Measurements from ENCODE around the gene SHISA9. TPM values are rescaled to one million over a fixed set of nuclear protein-coding genes. Genes with fewer than 3 reads are reported as not detected.

SHISA9 gene
- total and polyA plus RNA-seq, 8 donors: 0.03 to 0.21 (median 0.10) TPM; not detected in 2

GRCh38 chr16:13105427-13105826 lies 204.0 kb downstream of the SHISA9 start:
- Histone ChIP-seq H3K9me3 (peaks cover 0 to 12% of the 10 kb centered on the region in 2 donors), H3K27me3 (no peaks in the 10 kb centered on the region), H3K36me3 (no peaks in the 10 kb centered on the region), H3K4me1 (no peaks in the 10 kb centered on the region), H3K4me3 (no peak overlapping the region), H3K27ac (no peak overlapping the region)
- ATAC-seq (no peak), DNase-seq (no peak)
- no peak for TF ChIP-seq CTCF (IDR thresholded peaks at IDR 0.05)
- intact Hi-C loops (cut with DNase I): no loop called here

- Histone ChIP-seq H3K36me3 (no peaks in the 10 kb centered on the region), H3K4me1 (no peaks in the 10 kb centered on the region), H3K9me3 (peaks cover 0 to 12% of the 10 kb centered on the region in 2 donors), H3K4me3 (no peak overlapping the region), H3K27me3 (no peaks in the 10 kb centered on the region), H3K27ac (no peak overlapping the region)
- TF ChIP-seq CTCF (IDR thresholded peaks at IDR 0.05): no peak
- intact Hi-C loops (cut with DNase I): no loop called here
- DNase-seq (no peak), ATAC-seq (no peak)
Measured at GRCh38 chr16:13106464-13106863, 205.1 kb downstream of the SHISA9 start.

GRCh38 chr16:13108126-13108525 lies 206.7 kb downstream of the SHISA9 start:
- H3K9me3 ChIP-seq: peaks cover 0 to 12% of the 10 kb centered on the region in 2 donors
- no peaks in the 10 kb centered on the region for H3K27me3 ChIP-seq
- no peak for TF ChIP-seq CTCF (IDR thresholded peaks at IDR 0.05)
- intact Hi-C loops (cut with DNase I): no loop called here
- H3K4me1 ChIP-seq: no peaks in the 10 kb centered on the region
- H3K27ac ChIP-seq: no peak overlapping the region
- H3K4me3 ChIP-seq: no peak overlapping the region
- ATAC-seq (no peak), DNase-seq (no peak)
- no peaks in the 10 kb centered on the region for H3K36me3 ChIP-seq

- H3K4me3 ChIP-seq: no peak overlapping the region
- intact Hi-C loops (cut with DNase I): no loop called here
- H3K36me3 ChIP-seq: no peaks in the 10 kb centered on the region
- DNase-seq: no peak
- ATAC-seq: no peak
- H3K27ac ChIP-seq: no peak overlapping the region
- H3K27me3 ChIP-seq: no peaks in the 10 kb centered on the region
- TF ChIP-seq CTCF (IDR thresholded peaks at IDR 0.05): no peak
- no peaks in the 10 kb centered on the region for H3K4me1 ChIP-seq
- peaks cover 0 to 10% of the 10 kb centered on the region in 2 donors for H3K9me3 ChIP-seq
Measured at GRCh38 chr16:13109171-13109570, 207.8 kb downstream of the SHISA9 start.

- Histone ChIP-seq H3K4me1 (no peaks in the 10 kb centered on the region), H3K27ac (no peak overlapping the region), H3K27me3 (no peaks in the 10 kb centered on the region), H3K9me3 (peaks cover 0 to 8% of the 10 kb centered on the region in 2 donors), H3K4me3 (no peak overlapping the region), H3K36me3 (no peaks in the 10 kb centered on the region)
- ATAC-seq (no peak), DNase-seq (no peak)
- no peak for TF ChIP-seq CTCF (IDR thresholded peaks at IDR 0.05)
- intact Hi-C loops (cut with DNase I): no loop called here
Measured at GRCh38 chr16:13110124-13110796, 208.9 kb downstream of the SHISA9 start.

All from left lung (tissue), 10 donors.